ENCODE results near the gene ADGRG4. TPM values are rescaled to one million over a fixed set of nuclear protein-coding genes. Genes with fewer than 3 reads are reported as not detected.

The ADGRG4 gene
- total RNA-seq, 4 donors from 2014 or later: not detected

DNA sequence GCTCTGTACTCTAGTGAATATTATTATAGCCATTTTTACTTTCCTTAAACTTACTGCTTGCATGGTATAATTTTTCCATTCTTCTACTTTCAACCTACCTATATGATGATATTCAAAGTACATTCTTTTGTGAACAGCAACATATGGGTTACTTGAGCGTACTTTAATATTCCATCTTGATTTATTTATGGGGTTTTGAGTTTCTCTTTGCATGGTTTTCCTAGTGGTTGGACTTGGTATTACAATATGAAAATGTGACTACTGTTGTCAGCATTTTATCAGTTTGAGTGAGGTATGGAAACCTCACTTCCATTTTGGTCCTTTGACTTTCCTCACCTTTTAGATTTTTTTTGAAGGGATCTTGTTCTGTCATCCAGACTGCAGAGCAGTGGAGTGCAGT lies 35.9 kb downstream of the ADGRG4 start:
- Histone ChIP-seq H3K9me3 (no peaks in the 10 kb centered on the region), H3K27me3 (no peaks in the 10 kb centered on the region), H3K4me1 (no peaks in the 10 kb centered on the region), H3K4me3 (no peak overlapping the region), H3K27ac (no peak overlapping the region), H3K36me3 (no peaks in the 10 kb centered on the region)
- no peak for DNase-seq (ENCODE audit: low spot score in 2 of 2)
- TF ChIP-seq, protein P1, sequence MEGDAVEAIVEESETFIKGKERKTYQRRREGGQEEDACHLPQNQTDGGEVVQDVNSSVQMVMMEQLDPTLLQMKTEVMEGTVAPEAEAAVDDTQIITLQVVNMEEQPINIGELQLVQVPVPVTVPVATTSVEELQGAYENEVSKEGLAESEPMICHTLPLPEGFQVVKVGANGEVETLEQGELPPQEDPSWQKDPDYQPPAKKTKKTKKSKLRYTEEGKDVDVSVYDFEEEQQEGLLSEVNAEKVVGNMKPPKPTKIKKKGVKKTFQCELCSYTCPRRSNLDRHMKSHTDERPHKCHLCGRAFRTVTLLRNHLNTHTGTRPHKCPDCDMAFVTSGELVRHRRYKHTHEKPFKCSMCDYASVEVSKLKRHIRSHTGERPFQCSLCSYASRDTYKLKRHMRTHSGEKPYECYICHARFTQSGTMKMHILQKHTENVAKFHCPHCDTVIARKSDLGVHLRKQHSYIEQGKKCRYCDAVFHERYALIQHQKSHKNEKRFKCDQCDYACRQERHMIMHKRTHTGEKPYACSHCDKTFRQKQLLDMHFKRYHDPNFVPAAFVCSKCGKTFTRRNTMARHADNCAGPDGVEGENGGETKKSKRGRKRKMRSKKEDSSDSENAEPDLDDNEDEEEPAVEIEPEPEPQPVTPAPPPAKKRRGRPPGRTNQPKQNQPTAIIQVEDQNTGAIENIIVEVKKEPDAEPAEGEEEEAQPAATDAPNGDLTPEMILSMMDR (IDR thresholded peaks at IDR 0.05): no peak
- WGBS: 83% methylated on average over 1 of the region's 1 CpG

DNA sequence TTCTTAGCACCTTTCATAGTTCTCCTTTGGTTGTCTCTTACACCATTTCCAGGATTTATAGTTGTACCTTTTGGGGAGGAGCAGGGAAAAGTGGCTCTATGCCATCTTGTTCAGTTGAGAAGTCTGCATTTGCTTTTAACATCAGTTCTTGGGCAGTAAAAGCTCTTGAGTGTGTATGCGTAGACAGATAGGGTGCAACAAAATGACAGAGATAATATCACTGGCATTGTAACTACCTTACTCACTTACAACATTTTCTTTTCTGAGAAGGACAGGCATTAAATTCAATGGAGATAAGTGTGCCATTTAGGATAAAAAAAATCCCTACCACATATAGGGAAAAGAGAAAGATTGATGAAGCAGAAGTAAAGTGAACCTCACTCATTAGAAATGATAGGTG lies 38.9 kb downstream of the ADGRG4 start:
- WGBS: 82% methylated on average over 1 of the region's 1 CpG
- no peak overlapping the region for H3K4me3 ChIP-seq
- no peaks in the 10 kb centered on the region for H3K9me3 ChIP-seq
- H3K4me1 ChIP-seq: no peaks in the 10 kb centered on the region
- H3K36me3 ChIP-seq: no peaks in the 10 kb centered on the region
- no peak for DNase-seq (ENCODE audit: low spot score in 2 of 2)
- no peaks in the 10 kb centered on the region for H3K27me3 ChIP-seq
- no peak overlapping the region for H3K27ac ChIP-seq
- TF ChIP-seq EP300 (IDR thresholded peaks at IDR 0.05) (no peak), POLR2AphosphoS5 (IDR thresholded peaks at IDR 0.05) (no peak)

DNA sequence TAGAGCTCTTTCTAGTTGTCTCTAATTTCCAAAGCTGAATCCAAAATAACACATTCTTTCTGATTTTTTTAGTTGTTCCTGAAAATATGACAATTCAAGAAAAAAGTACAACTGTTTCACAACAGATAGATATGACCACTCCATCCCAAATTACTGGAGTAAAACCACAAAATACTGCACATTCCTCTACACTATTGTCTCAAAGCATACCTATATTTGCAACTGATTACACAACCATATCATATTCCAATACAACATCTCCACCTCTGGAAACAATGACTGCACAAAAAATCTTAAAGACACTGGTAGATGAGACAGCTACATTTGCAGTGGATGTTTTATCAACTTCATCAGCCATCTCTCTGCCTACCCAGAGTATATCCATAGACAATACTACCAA lies 43.6 kb downstream of the ADGRG4 start:
- H3K27me3 ChIP-seq: no peaks in the 10 kb centered on the region
- DNase-seq (ENCODE audit: low spot score in 2 of 2): no peak
- no peak overlapping the region for H3K4me3 ChIP-seq
- H3K9me3 ChIP-seq: no peaks in the 10 kb centered on the region
- H3K27ac ChIP-seq: no peak overlapping the region
- no peaks in the 10 kb centered on the region for H3K36me3 ChIP-seq
- TF ChIP-seq POLR2AphosphoS5 (IDR thresholded peaks at IDR 0.05): no peak
- TF ChIP-seq POLR2A (IDR thresholded peaks at IDR 0.05): no peak
- no peak for TF ChIP-seq EP300 (IDR thresholded peaks at IDR 0.05)
- TF ChIP-seq, protein P1 (IDR thresholded peaks at IDR 0.05): no peak
- H3K4me1 ChIP-seq: no peaks in the 10 kb centered on the region

DNA sequence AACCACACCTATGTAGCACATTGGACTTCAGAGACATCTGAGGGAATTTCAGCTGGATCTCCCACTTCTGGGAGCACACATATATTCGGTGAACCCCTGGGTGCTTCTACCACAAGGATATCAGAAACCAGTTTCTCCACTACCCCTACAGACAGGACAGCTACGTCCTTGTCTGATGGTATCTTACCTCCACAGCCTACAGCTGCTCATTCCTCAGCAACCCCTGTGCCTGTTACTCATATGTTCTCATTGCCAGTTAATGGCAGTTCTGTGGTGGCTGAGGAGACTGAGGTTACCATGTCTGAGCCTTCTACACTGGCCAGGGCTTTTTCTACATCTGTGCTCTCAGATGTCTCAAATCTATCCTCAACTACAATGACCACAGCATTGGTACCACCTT lies 45.7 kb downstream of the ADGRG4 start:
- H3K27me3 ChIP-seq: no peaks in the 10 kb centered on the region
- no peaks in the 10 kb centered on the region for H3K4me1 ChIP-seq
- TF ChIP-seq EP300 (IDR thresholded peaks at IDR 0.05) (no peak), POLR2AphosphoS5 (IDR thresholded peaks at IDR 0.05) (no peak), POLR2A (IDR thresholded peaks at IDR 0.05) (no peak)
- TF ChIP-seq, protein P1 (IDR thresholded peaks at IDR 0.05): no peak
- no peak for DNase-seq (ENCODE audit: low spot score in 2 of 2)
- H3K36me3 ChIP-seq: no peaks in the 10 kb centered on the region
- 50% methylated on average over 2 of the region's 2 CpGs for WGBS
- H3K4me3 ChIP-seq: no peak overlapping the region
- H3K9me3 ChIP-seq: no peaks in the 10 kb centered on the region
- H3K27ac ChIP-seq: no peak overlapping the region

DNA sequence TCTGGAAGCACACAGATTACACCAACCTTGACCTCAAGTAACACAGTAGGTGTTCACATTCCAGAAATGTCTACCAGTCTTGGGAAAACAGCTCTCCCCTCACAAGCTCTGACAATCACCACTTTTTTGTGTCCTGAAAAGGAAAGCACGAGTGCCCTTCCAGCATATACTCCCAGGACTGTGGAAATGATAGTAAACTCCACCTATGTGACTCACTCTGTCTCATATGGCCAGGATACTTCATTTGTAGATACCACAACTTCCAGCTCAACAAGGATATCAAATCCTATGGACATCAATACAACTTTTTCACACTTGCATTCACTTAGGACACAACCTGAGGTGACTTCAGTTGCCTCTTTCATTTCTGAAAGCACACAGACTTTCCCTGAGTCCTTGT lies 46.9 kb downstream of the ADGRG4 start:
- TF ChIP-seq EP300 (IDR thresholded peaks at IDR 0.05): no peak
- no peak for TF ChIP-seq POLR2A (IDR thresholded peaks at IDR 0.05)
- TF ChIP-seq POLR2AphosphoS5 (IDR thresholded peaks at IDR 0.05): no peak
- TF ChIP-seq, protein P1 (IDR thresholded peaks at IDR 0.05): no peak
- Histone ChIP-seq H3K4me3 (no peak overlapping the region), H3K9me3 (no peaks in the 10 kb centered on the region), H3K36me3 (no peaks in the 10 kb centered on the region), H3K27me3 (no peaks in the 10 kb centered on the region), H3K27ac (no peak overlapping the region), H3K4me1 (no peaks in the 10 kb centered on the region)
- 53% methylated on average over 1 of the region's 1 CpG for WGBS
- no peak for DNase-seq (ENCODE audit: low spot score in 2 of 2)

DNA sequence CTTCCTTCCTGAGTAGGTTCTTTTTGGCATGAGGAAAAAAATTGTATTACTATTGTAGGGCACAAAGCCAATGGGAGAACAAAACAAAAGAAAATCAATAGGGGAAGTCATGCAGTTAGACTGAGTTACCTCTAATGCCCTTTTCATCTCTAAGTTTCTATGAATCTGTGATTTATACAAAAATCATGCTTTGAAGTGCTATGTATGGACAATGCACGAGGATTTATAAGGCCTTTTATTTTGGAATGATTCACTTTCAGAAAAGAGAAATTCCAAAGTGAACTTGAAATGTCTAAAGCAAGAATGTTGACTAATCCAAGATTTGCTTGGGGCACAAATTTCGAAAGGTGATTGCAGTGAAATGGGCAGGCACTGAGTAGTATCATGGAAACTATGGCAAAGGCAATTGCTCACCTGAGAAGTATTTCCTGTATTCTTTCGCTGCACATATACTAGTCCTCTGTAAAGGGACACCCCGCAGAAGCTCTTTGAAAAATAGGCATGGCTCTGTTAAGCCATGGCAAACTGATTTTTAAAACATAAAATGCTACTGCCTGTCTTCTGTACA lies 52.8 kb downstream of the ADGRG4 start:
- H3K27me3 ChIP-seq: no peaks in the 10 kb centered on the region
- H3K27ac ChIP-seq: no peak overlapping the region
- WGBS: 51% methylated on average over 4 of the region's 4 CpGs

More for the DNA sequence above, 52.8 kb downstream of the ADGRG4 start:
- Histone ChIP-seq H3K9me3 (no peaks in the 10 kb centered on the region), H3K4me1 (no peaks in the 10 kb centered on the region), H3K36me3 (no peaks in the 10 kb centered on the region), H3K4me3 (no peak overlapping the region)
- TF ChIP-seq, protein P1 (IDR thresholded peaks at IDR 0.05): no peak
- no peak for TF ChIP-seq EP300 (IDR thresholded peaks at IDR 0.05)
- TF ChIP-seq POLR2A (IDR thresholded peaks at IDR 0.05): no peak
- no peak for TF ChIP-seq POLR2AphosphoS5 (IDR thresholded peaks at IDR 0.05)
- no peak for DNase-seq (ENCODE audit: low spot score in 2 of 2)

Measured in suprapubic skin (tissue), 4 donors.